Activated naive CD8-positive, alpha-beta T cell treated with anti-CD3 and anti-CD28 coated beads, Interleukin-2, amount 10 ng/mL, durations not matched to agents 7 days and 5 days (primary cell): Measurements from ENCODE around the gene CD6. TPM values are rescaled to one million over a fixed set of nuclear protein-coding genes. Genes with fewer than 3 reads are reported as not detected.

Experiments used
- ATAC-seq: fragments of 150-1000 bp; cut with Tn5 transposase; one replicate; pipeline ENCODE4 v1.10.0; 2021; ENCODE audit warnings: low read depth, moderate library complexity
- POLR2A ChIA-PET: fragments of 350-600 bp; sonication (Branson Sonifier 250); formaldehyde crosslinking; loops from one replicate; lab custom pipeline; 2021; ENCODE audit warnings: antibody characterized with exemption; lab: Charles Lee
- DNase-seq: peaks from one replicate; pipeline ENCODE4 v3.0.0; 2021
- H3K27ac Mint-ChIP-seq: one replicate; pipeline ENCODE4 v1.8.0; 2022; ENCODE audit warnings: mild to moderate bottlenecking, mixed read lengths
- H3K27me3 Mint-ChIP-seq: one replicate; pipeline ENCODE4 v1.8.0; 2022; ENCODE audit warnings: mild to moderate bottlenecking, moderate library complexity, mixed read lengths
- H3K36me3 Mint-ChIP-seq: one replicate; pipeline ENCODE4 v1.8.0; 2021; ENCODE audit warnings: mild to moderate bottlenecking, mixed read lengths
- H3K4me1 Mint-ChIP-seq: one replicate; pipeline ENCODE4 v1.8.0; 2021; ENCODE audit warnings: mixed read lengths
- H3K4me3 Mint-ChIP-seq: one replicate; pipeline ENCODE4 v1.8.0; 2022; ENCODE audit warnings: mild to moderate bottlenecking, moderate library complexity, mixed read lengths
- H3K9me3 Mint-ChIP-seq: one replicate; pipeline ENCODE4 v1.8.0; 2021; ENCODE audit warnings: mixed read lengths
- total RNA-seq, 2 experiments: library from RNA; stranded (reverse); gene quantifications; one replicate each; pipeline ENCODE4 v1.2.3, GENCODE V29; 2021

Gene CD6
- total RNA-seq, 2 experiments from 2014 or later = 274 to 285 TPM

GRCh38 chr11:61068581-61068980 lies 97.1 kb downstream of the CD6 start:
- Mint-ChIP-seq H3K4me3 (no peak overlapping the region), H3K27me3 (no peaks in the 10 kb centered on the region), H3K27ac (no peak overlapping the region), H3K9me3 (no peaks in the 10 kb centered on the region), H3K36me3 (peaks cover 20% of the 10 kb centered on the region), H3K4me1 (peaks cover 68% of the 10 kb centered on the region)
- no peak for DNase-seq
- POLR2A ChIA-PET = interaction anchor here (4.6 kb wide), 1 partner anchor 13 kb away, joined by 44 read pairs; no protein-coding TSS in a partner anchor
- no peak for ATAC-seq

GRCh38 chr11:61069427-61069826 lies 97.9 kb downstream of the CD6 start:
- peak overlapping the region; percentile 46 for H3K27ac Mint-ChIP-seq
- ATAC-seq (no peak), DNase-seq (no peak)
- H3K4me1 Mint-ChIP-seq = peaks cover 71% of the 10 kb centered on the region
- H3K9me3 Mint-ChIP-seq = no peaks in the 10 kb centered on the region
- no peak overlapping the region for H3K4me3 Mint-ChIP-seq
- peaks cover 26% of the 10 kb centered on the region for H3K36me3 Mint-ChIP-seq
- POLR2A ChIA-PET = interaction anchor here (4.3 to 4.6 kb wide), 2 partner anchors 12 to 43 kb away, joined by 22 to 44 read pairs; no protein-coding TSS in a partner anchor
- H3K27me3 Mint-ChIP-seq = no peaks in the 10 kb centered on the region

Other genes starting within 250 kb of the CD6 start
- gene MS4A18, start 247.0 kb upstream of the CD6 start, total RNA-seq = not detected
- not detected for gene MS4A15, start 214.8 kb upstream of the CD6 start, total RNA-seq
- gene MS4A10, start 186.3 kb upstream of the CD6 start, total RNA-seq = not detected
- 10 to 100 TPM; 16.9 to 17.1 TPM for gene CCDC86, start 129.6 kb upstream of the CD6 start, total RNA-seq
- gene PTGDR2, start 115.7 kb upstream of the CD6 start, total RNA-seq = 1 to 10 TPM; 2.5 to 2.9 TPM
- gene ZP1, start 104.1 kb upstream of the CD6 start, total RNA-seq = under 1 TPM; 0.44 to 0.60 TPM
- 100 to 1,000 TPM in 1 of 2 experiments, 10 to 100 TPM in 1; 97.7 to 103 TPM for gene PRPF19, start 65.1 kb upstream of the CD6 start, total RNA-seq
- gene TMEM109, start 57.5 kb upstream of the CD6 start, total RNA-seq = 100 to 1,000 TPM in 1 of 2 experiments, 10 to 100 TPM in 1; 97.8 to 102 TPM
- 1 to 10 TPM in 1 of 2 experiments, under 1 TPM in 1; 0.80 to 1.3 TPM for gene TMEM132A, start 47.2 kb upstream of the CD6 start, total RNA-seq
- 1 to 10 TPM; 7.2 to 7.4 TPM for gene SLC15A3, start 19.5 kb upstream of the CD6 start, total RNA-seq
- gene CD5, start 130.8 kb downstream of the CD6 start, total RNA-seq = 100 to 1,000 TPM; 303 to 313 TPM
- 1 to 10 TPM; 5.6 to 6.0 TPM for gene VPS37C, start 189.7 kb downstream of the CD6 start, total RNA-seq
- not detected for gene PGA3, start 231.8 kb downstream of the CD6 start, total RNA-seq